Fibroblast of the aortic adventitia (primary cell): ENCODE results near the gene RGL1. TPM values are rescaled to one million over a fixed set of nuclear protein-coding genes. Genes with fewer than 3 reads are reported as not detected.

Experiments used
- DNase-seq: peaks from one replicate; pipeline ENCODE4 v3.0.0-alpha.2; 2010; ENCODE audit warnings: low read depth
- H3K4me3 ChIP-seq: 2 replicates; pipeline ENCODE4 v1.5.1; 2011; ENCODE audit warnings: low read depth, mild to moderate bottlenecking, control low read depth, low read length, moderate library complexity
- CTCF ChIP-seq: IDR thresholded peaks from 2 replicates; pipeline ENCODE4 v1.5.1; 2011; ENCODE audit warnings: mild to moderate bottlenecking, low read length, control low read depth, inconsistent platforms; ENCODE audit not compliant: insufficient read depth
- total RNA-seq: library from RNA; depleted of rRNA; stranded (reverse); fragments of >200 nt; gene quantifications from 2 replicates; pipeline ENCODE4 v1.2.3, GENCODE V29; 2012; ENCODE audit warnings: low replicate concordance

RGL1 gene
- total RNA-seq, 1 donor: 55.1 TPM

- no peak for DNase-seq
- H3K4me3 ChIP-seq: no peak overlapping the region
- TF ChIP-seq CTCF: no peak
These were observed 79.6 kb downstream of the RGL1 start for GRCh38 chr1:183884526-183884925.

- no peak for TF ChIP-seq CTCF
- H3K4me3 ChIP-seq: no peak overlapping the region
- no peak for DNase-seq
These were observed 80.3 kb downstream of the RGL1 start for GRCh38 chr1:183885142-183885735.

GRCh38 chr1:183886083-183886828, 81.3 kb downstream of the RGL1 start:
- DNase-seq: no peak
- no peak for TF ChIP-seq CTCF

GRCh38 chr1:183886853-183887252, 81.9 kb downstream of the RGL1 start:
- no peak for DNase-seq
- H3K4me3 ChIP-seq: no peak overlapping the region
- TF ChIP-seq CTCF: no peak

More at GRCh38 chr1:183886083-183886828, 81.3 kb downstream of the RGL1 start:
- no peak overlapping the region for H3K4me3 ChIP-seq

GRCh38 chr1:183887826-183888819, 83.2 kb downstream of the RGL1 start:
- TF ChIP-seq CTCF: no peak
- DNase-seq: no peak
- no peak overlapping the region for H3K4me3 ChIP-seq

GRCh38 chr1:183889095-183889494, 84.2 kb downstream of the RGL1 start:
- H3K4me3 ChIP-seq: no peak overlapping the region
- DNase-seq: no peak
- TF ChIP-seq CTCF: no peak
